ENCODE results near the gene APBB2.

APBB2 gene

DNA sequence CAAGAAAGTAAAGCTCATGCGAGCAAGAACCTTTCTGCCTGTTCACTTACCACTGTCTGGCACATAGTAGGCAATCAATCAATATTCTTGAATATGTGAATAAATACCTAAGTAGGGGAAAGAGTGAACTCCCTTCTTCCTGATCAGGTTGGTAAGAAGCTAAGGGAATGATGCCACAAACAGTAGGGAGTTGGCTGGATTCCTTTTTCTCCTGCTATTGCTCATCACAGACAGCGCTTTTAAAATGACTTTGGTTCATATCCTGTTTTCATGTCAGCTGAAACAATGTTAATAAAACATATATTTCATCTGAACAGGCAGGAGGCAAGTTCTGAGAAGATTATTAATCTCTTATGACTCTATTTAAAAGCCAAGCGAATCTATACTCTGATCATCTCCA, 365.4 kb downstream of the APBB2 start:
- DNase-seq (ENCODE audit: low spot score) = no peak

DNA sequence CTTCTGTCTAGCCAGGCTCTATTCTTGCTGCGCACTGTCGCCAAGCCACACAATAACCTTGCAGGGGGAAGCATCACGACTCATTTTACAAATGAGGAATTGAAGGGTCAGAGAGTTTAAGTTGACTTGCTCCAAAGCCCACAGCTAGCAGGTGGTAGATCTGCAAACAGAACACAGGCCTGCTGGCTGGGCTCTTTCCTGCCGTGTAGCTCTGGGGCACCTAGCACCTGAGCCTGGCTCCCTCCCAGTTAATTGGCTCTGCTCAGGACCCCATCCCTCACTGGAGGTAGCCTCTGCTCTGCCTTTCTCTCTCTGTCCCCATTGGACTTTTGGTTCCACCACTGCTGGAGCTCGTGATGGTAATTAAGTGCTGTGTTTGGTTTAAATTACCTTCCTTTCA, 366.1 kb downstream of the APBB2 start:
- DNase-seq (ENCODE audit: low spot score) = no peak

DNA sequence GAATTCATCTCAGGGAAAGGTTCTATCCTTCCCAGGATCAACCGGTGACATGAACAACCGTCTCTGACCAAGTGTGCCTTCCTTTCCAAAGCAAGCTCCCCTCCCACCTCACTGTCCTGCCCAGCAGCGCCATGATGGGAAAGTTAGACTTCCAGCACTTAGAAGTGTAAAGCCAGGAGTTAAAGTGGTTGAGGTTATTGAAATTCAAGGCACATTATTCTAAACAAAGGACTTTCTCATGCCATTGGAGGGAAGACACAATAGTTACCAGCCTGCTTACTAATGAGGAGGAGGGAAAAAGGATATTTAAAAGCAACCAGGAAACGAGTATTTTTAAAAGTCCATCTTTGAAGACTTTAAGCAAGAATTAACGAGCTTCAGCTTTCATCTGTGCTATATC, 367.8 kb downstream of the APBB2 start:
- DNase-seq (ENCODE audit: low spot score) = no peak

DNA sequence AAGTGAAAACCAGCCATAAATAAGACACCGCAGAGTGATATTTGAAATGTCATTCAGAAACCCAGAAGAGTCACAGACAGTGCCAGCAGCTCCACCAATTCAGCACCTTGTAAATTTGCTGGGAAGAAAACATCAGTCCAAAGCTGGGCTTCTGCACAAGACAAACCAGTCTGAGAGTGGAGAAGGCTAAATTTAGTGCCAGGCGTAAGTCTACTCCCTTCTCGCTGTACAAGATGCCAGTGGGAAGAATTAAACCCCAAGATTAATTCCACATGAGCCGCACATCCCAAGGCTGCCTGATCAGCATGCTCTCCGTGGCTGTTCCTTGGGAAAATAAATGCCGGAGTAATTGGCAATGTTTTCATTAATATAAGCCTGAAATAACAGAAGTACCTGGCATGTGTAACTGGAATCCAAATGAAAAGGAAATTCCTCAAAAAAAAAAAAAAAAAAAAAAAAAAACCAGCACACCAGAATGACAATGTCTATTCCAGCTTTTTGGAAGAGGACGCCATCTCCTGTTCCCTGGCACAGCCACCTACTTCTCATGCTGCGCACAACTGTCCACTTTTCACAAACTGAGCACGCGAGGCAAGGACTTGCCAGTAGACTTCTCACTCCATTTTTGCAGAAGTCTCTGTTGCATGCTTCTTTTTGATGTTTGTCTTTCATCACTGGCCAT, 369.0 kb downstream of the APBB2 start:
- DNase-seq (ENCODE audit: low spot score) = no peak

DNA sequence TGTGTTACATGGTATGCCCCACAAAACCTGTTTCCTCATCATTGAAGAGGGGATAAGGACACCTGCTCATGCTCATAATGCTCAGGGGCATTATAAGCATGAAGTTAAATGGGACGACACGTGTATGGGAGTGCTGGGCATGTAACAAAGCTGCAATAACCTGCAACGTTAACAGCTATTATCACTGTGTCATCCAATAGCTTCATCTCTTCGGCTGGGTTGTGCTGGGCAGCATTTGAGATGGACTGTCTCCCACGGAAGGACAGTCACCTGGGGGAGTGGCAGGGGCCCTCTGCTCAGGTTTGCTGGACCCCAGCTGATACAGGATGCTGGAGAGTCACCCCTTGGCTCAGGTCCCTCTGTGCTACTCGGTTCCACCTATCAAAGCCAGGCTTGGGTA, 370.1 kb downstream of the APBB2 start:
- DNase-seq (ENCODE audit: low spot score) = no peak

DNA sequence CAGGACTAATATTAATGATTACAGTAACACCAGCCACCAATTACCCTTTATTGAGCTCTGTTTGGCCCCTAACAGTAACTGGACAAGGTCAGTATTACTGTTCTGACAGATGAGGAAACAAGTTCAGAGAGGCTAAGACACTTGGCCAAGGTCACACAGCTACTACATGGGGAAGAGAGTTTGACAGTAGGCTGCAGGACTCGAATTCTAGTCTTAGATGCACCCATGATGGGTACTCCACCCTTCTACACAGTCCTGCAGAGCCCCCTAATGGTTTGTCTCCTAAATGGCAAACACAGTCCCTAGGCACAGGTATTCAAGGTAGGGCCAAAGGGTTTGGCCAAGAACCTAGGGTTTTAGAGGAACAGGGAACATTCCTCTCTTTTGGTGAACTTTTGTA, 370.6 kb downstream of the APBB2 start:
- DNase-seq (ENCODE audit: low spot score) = no peak

DNA sequence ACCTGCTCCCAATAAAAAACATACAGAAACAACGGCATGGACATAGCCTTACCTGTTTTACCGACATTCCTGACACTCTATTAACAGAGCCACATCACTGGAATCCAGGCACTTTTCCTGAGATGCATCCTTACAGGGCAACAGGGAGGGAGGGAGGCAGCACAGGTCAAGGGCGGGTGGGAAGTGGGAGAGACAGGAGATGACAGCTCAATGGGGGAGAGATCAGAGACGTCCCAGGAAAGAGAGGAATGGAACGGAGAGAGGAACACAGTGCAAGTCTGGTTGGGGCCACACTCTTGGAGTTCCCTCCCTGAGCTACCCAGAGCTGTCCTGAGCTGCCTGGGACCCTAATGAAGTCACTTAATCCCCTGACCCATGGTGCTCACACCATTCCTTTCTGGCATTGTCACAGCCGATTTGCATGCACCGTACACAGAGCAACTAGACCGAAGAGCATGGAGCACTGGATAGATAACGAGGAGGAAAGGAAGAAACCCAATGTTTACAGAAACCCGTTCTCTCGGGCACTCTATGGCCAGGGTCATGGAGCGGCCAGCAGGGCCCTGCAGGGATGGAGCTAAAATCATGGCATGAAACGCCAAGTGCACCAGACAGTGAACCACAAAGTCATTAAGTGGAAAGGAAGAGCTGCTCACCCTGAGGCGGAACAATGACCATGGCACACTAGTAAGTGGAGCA, 371.5 kb downstream of the APBB2 start:
- no peak for DNase-seq (ENCODE audit: low spot score)

DNA sequence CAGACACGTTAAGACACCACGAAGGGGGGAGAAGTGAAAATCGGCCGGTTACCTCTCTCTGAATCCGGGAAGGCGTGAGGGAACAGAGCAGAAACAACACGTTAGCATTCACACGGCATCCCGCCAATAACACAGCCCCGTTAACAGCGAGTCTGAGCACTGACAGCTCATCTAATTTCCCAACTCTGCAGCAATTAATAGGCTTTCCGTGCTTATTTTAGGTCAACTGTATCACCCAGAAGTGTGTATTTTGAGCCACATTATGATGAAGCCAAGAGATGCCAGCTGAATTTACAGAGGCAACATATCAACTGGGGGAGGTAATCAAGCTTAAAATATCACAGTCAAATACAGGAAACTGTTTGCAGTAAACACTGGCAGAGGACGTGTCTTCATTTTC, 372.0 kb downstream of the APBB2 start:
- DNase-seq (ENCODE audit: low spot score) = no peak

DNA sequence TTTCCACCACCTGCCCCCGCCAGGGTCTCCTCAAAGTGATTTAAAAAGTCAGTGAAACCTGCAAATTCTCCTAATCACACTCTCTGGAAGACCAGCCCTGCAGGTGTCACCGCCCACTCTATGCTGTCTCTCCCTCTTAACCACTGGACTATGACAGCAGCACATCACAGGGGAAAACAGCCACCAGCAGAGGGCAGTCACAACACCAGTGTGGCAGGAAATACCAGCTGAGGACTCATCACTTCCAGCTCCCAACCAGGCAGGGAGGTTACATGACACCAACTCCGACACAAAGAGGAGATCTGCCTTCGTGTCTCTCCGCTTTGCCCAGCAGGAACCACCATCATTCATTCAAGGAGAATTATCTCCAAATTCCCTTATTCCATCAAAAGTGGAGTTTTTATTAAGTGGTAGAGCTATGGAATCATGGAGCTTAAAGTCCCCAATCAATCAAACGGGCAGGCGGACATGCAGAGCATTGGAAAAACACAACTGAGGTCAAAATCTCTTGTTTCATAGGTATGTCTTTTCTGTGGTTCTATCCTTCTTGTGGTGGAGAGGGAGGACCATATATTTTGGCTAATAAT, 373.3 kb downstream of the APBB2 start:
- DNase-seq (ENCODE audit: low spot score) = peak; percentile 78

DNA sequence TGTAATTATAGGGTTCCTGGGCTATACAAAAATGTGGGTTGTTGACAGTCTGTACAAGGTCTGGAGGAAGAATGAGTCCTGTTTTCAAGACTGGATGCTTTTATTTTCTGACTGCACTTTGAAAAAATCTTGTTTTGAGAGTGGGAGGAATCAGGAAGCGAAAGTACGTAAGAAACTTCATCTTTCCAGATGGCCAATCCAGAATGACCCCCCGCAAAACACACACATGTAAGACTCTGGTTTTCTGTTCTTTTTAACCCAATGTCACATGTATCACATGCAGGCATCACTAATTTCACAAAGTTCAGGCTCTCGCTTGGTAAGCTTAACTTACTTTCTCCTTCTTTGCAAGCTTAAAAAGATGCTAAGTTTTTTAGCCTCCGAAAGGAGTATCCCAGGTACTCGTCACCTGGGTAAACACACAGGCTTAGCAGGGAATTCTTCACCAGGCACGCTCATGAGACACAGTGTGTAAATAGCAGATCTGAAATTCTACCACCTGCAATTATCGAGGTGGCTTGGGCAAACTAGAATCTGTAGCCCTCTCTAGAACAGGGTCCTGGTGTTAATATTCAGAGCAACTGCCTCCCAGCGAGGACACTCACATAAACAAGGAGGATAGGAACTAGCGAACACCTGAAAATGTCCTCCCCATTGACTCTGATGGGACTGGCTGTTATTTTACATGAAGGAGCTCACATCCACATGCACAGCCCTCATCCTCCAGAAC, 373.9 kb downstream of the APBB2 start:
- DNase-seq (ENCODE audit: low spot score) = no peak

DNA sequence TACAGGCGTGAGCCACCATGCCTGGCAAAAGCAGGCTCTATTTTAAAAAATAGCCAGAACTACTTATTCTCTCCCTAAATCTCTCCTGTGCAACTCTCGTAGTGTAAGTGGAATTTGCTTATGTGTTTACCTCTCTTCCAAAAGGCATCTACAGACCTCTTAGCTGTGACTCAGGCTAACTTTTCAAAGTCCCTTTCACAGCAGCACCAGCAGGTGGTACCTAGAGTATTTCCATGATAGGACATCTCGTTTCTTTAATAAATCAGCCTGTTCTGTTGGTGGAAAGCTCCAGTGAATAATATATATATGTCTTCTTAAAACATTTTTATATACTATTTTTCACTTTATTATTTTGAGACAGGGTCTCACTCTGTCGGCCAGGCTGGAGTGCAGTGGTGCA, 375.6 kb downstream of the APBB2 start:
- no peak for DNase-seq (ENCODE audit: low spot score)

DNA sequence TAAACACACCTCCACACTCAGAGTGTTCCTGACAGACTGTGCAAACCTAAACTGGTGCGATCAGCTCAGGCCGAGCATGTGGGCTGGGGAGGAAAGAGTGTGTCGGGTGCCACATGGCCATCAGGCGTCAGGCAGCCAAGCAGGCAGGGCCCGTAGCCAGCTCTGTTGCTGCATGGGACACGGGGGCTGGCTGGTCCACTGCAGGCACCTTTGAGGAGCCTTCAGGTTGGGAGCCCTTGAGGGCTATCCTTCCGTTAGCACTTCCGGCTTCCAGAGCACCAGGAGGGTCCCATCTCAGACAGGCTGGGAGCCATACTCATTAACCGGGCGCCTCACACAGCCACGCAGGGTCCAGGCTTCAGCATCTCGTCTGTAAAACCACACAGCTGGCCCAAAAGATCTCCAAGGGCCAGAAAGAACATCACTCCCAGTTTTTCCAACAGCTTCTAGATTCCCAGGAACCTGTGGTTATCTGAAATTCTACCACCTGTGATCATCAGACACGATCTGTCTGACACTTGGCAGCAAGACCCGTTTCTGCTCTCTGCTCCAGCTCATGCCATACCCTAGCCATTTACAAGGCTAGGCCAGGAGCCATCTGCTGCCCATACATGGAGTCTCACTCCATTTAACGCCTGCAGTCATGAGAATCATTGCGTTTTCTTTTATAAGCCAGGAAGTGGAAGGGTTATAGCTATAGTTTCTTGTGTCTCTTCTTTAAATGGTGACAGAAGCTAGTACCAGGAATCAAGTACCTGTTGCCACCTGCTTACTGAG, 377.1 kb downstream of the APBB2 start:
- no peak for DNase-seq (ENCODE audit: low spot score)

DNA sequence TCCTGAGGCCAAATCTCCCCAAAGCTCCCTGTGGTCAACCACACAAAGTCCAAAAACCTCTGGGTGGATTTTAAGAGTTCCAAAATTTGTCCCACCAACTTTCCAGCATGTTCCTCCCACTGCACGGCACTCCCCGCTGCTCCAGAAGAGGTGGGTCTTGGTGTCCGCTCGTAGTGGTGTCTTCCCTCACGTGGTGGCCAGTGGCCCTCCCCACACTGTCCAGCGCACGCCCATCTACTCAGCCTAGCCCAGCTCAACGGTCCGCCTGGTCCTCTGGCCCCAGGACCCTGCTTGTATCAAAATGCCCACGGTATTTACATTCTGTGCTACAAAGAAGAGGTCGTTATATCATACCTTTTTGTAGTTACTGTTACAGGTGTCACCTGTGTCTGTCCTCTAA, 381.1 kb downstream of the APBB2 start:
- no peak for DNase-seq (ENCODE audit: low spot score)

DNA sequence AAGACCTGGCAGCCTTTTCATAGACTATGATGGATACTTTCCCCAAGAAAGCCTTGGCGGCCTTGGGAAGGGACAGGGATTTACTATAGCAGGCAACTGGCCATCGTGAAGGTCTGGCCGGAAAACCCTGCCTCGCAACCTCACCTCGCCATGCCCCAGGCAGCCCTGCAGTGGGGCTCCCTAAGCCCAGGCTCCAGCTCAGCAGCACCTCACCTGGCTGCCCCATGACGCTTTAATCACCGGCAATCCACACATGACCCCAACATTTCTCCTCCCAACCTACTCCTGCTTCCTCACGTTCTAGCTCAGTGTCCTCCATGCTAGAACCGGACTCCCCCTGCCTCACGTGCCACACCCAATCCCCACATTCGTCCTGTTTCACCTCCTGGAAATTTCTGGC, 382.2 kb downstream of the APBB2 start:
- DNase-seq (ENCODE audit: low spot score) = no peak

DNA sequence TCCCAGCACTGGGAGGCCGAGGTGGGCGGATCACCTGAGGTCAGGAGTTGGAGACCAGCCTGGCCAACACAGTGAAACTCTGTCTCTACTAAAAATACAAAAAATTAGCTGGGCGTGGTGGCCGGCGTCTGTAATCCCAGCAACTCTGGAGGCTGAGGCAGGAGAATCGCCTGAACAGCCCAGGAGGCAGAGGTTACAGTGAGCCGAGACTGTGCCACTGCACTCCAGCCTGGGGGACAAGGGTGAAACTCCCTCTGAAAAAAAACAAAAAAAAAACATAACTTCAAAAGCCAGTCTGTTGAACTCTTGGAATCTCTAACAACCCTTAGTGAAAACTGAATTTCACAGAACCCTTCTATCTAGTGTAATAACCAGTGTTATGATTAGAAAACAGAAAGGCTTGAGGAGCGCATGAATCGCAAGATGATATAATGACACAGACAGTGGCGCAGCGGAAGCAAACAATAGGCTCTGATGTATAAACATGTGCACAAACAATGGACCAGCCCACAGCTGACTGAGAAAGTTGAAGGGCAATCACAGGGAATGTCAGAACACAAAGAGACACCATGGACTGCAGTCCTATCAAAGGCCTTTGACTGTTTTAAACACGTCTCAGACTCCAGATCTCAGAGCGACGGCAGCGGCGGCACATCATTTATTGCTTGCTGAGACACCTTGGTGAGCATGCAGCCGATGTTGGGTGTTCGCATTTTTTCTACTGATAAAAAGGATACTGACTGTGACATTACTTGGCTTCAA, 383.0 kb downstream of the APBB2 start:
- DNase-seq (ENCODE audit: low spot score) = no peak

DNA sequence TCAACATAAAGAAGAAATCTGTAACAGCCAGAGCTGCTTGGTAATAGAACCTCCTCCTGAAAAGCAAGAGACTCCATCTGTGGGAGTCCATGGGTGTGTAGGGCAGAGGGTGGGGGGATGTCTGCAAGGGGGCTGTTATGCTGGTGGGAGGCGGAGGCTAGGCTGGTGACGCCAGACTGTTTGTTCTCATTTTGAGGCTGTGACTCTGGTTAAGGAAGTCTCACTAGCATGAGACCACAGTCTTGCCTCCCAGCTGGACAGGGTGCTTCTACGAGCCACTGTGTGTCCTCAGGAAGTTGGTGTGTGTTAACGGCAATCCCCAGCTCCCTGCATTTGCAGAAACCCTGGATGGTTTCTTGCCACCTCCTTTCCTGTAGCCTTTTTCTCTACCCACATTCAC, 384.8 kb downstream of the APBB2 start:
- no peak for DNase-seq (ENCODE audit: low spot score)

DNA sequence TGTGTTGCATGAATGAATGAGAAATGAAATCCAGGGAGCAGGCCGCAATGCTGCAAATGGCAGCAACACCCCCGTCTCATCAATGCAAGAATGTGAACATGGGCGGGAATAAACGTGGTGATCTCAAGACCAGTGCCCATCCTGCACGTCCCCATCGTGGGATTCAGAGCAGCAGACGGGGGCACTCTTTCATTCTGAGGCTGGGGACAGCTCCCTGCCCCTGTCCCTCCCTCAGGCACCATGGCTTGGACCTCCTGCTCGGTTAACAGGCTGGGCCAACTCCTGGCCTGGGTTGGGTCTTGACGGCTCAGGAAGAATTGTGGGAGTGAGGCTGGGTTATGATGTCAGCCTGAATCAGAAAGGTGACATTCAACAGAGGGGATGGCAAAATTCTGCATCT, 385.7 kb downstream of the APBB2 start:
- DNase-seq (ENCODE audit: low spot score) = no peak

DNA sequence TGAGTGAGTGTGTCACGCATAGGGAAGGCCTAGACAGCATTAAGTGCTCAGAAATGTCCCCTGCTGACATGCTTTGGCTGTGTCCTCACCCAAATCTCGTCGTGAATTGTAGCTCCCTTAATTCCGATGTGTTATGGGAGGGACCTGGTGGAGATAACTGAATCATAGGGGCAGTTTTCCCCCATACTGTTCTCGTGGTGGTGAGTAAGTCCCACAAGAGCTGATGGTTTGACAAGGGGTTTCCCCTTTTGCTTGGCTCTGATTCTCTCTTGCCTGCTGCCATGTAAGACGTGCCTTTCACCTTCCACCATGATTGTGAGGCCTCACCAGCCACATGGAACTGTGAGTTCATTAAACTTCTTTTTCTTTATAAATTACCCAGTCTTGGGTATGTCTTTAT, 386.6 kb downstream of the APBB2 start:
- no peak for DNase-seq (ENCODE audit: low spot score)

DNA sequence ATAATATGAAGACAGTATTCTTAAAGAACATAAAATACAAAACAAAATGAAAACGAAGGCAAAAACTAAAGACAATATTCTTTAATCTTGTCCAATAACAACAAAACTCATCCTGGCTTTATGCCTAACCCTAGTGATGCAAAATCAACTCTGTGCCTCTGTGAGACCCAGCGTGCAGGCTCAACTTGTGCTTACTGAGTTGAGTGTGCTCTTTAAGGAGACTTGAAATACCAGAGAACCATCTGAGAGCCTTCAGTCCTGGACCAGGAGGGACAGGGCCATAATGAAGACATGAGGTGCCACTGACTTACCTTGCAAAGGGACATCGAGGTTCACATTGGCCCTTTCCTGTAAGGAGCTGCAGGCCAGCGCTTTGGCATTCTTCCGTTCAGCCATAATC, 387.5 kb downstream of the APBB2 start:
- no peak for DNase-seq (ENCODE audit: low spot score)

DNA sequence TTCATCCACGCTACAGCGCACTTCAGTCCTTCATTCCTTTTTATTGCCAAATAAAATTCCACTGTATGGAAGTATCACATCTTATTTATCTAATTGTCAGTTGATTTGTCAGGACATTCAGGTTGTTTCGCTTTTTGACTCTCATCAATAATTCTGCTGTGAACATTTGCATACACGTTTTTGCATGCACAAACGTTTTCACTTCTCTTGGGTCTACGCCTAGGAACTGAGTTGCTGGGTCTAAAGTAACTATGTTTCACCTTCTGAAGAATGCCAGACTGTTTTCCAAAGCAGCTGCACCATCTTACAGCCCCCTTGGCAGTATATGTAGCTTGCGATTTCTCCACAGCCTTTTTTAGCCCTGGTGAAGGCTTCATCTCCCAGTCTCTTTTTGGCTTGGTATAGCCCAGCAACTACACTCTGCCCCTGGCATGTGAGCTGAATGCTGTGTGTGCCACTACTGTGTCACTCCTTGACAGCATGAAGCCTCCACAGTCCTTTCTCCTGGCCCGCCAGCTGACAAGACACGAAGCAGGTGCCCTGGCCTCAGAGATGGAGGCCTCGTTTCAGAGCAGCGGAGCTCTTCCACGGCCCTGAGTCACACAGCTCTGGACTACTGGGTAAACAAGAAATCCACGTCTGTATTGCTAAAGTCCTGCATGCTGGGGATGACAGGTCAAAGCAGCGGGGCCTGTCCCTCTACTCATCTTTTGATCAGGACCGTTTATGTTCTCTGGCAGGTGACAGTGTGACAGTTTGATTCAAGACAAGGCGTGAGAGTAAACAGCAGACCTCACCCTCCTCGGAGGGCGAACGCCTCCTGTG, 389.1 kb downstream of the APBB2 start:
- no peak for DNase-seq (ENCODE audit: low spot score)

Data from HuH-7.5 (cell line).